Vagina (tissue), 2 donors: Measurements from ENCODE around the gene ABCC3.

Experiments used
- CTCF ChIP-seq, 3 experiments: fragments of 450-650 bp in 2 of 3; fragments of 200-600 bp in 1 of 3; sonication (generic) in 1 of 3; IDR thresholded peaks; one replicate each; pipeline ENCODE4 v1.5.1; 2017 to 2019; ENCODE audit warnings: antibody characterized with exemption in 3 of 3, mild to moderate bottlenecking in 2 of 3, moderate library complexity in 2 of 3
- POLR2A ChIP-seq, 2 donors: fragments of 450-650 bp; IDR thresholded peaks; one replicate each; pipeline ENCODE4 v1.6.1; 2017; ENCODE audit warnings: antibody characterized with exemption in 2 of 2, mild to moderate bottlenecking in 2 of 2, moderate library complexity in 2 of 2
- POLR2AphosphoS5 ChIP-seq, 2 donors: sonication (generic); formaldehyde crosslinking; IDR thresholded peaks; one replicate each; pipeline ENCODE4 v1.9.0; 2017; ENCODE audit warnings: antibody characterized with exemption in 2 of 2, mild to moderate bottlenecking in 2 of 2, low read depth in 1 of 2; ENCODE audit not compliant: insufficient read depth in 1 of 2

DNA sequence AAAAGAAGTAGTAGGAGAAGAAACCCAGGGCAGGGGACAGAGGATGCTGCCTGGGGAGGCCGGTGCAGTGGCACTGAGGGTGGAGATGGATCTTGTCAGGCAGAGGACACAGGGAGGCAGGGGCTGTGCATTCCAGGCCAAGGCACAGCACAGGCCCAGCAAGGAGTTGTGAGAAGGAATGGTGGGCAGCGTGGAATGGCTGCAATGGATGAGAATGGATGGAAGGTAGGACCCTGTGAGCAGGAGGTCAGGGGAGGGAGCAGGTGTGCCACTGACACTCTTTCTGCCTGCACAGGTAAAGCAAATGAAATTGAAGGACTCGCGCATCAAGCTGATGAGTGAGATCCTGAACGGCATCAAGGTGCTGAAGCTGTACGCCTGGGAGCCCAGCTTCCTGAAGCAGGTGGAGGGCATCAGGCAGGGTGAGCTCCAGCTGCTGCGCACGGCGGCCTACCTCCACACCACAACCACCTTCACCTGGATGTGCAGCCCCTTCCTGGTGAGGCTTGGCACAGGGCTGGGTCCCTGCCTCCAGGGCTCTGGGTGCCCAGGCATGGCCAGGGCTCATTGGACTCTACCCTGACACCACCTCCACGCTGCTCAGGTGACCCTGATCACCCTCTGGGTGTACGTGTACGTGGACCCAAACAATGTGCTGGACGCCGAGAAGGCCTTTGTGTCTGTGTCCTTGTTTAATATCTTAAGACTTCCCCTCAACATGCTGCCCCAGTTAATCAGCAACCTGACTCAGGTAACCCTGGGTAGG, 32.8 kb downstream of the ABCC3 start:
- TF ChIP-seq CTCF (IDR thresholded peaks at IDR 0.05) (no peak), POLR2A (IDR thresholded peaks at IDR 0.05) (no peak), POLR2AphosphoS5 (IDR thresholded peaks at IDR 0.05; ENCODE audit: insufficient read depth in 1 of 2, low read depth in 1 of 2) (no peak)
